Astrocyte (in vitro differentiated cells and primary cell): Measurements from ENCODE around the gene TMEM132C.

ENCODE experiments used
- CTCF ChIP-seq: IDR thresholded peaks from 2 replicates; pipeline ENCODE4 v1.5.1; 2011; ENCODE audit warnings: low read depth, mild to moderate bottlenecking, inconsistent platforms, low read length, moderate library complexity; ENCODE audit not compliant: insufficient read depth
- EZH2 ChIP-seq: IDR thresholded peaks from 2 replicates; pipeline ENCODE4 v1.6.1; 2012; ENCODE audit warnings: mild to moderate bottlenecking, low read length, inconsistent platforms; ENCODE audit not compliant: insufficient read depth

- TF ChIP-seq CTCF (no peak), EZH2 (no peak)
Measured at GRCh38 chr12:128314611-128315010, 47.6 kb downstream of the TMEM132C start.
